CD4-positive, alpha-beta T cell (primary cell): ENCODE results near the gene NOX1. TPM values are rescaled to one million over a fixed set of nuclear protein-coding genes. Genes with fewer than 3 reads are reported as not detected.

ENCODE experiments used
- ATAC-seq: fragments of 200-7000 bp; cut with Tn5 transposase; one replicate; pipeline ENCODE4 v1.10.0; 2022; ENCODE audit warnings: mild to moderate bottlenecking; ENCODE audit not compliant: poor library complexity
- CTCF ChIA-PET: fragments of 350-600 bp; sonication (Branson Sonifier 250); formaldehyde crosslinking; loops from one replicate; lab custom pipeline; 2021; ENCODE audit warnings: antibody characterized with exemption, inconsistent platforms; lab: Charles Lee
- POLR2A ChIA-PET: fragments of 350-600 bp; sonication (Branson Sonifier 250); formaldehyde crosslinking; loops from one replicate; lab custom pipeline; 2021; ENCODE audit warnings: antibody characterized with exemption, inconsistent platforms; lab: Charles Lee
- DNase-seq, 14 experiments: peaks; one replicate each; pipeline ENCODE4 v3.0.0-alpha.2; 2013 to 2020; ENCODE audit warnings: mixed read lengths in 2 of 14
- H3K27ac ChIP-seq, 2 donors: one replicate each; pipeline versions ENCODE4 v1.5.1 to v1.7.0; 2013; ENCODE audit warnings: low read length in 2 of 2, low read depth in 1 of 2, mild to moderate bottlenecking in 1 of 2
- H3K27me3 ChIP-seq, 2 experiments: 1 replicate in 1 of 2; 2 replicates in 1 of 2; pipeline versions ENCODE4 v1.6.1 to v1.7.0; 2013; ENCODE audit warnings: low read length in 2 of 2, control low read depth in 1 of 2, mild to moderate bottlenecking in 1 of 2, moderate library complexity in 1 of 2; ENCODE audit not compliant: insufficient read depth in 2 of 2, control insufficient read depth in 1 of 2
- H3K36me3 ChIP-seq: one replicate; pipeline ENCODE4 v1.6.1; 2013; ENCODE audit warnings: low read length, control low read depth; ENCODE audit not compliant: insufficient read depth
- H3K4me1 ChIP-seq: one replicate; pipeline ENCODE4 v1.6.1; 2013; ENCODE audit warnings: low read length, control low read depth; ENCODE audit not compliant: insufficient read depth
- H3K4me3 ChIP-seq: one replicate; pipeline ENCODE4 v1.5.1; 2013; ENCODE audit warnings: mild to moderate bottlenecking, low read length, moderate library complexity
- H3K9me3 ChIP-seq, 2 experiments: 1 replicate in 1 of 2; 2 replicates in 1 of 2; pipeline versions ENCODE4 v1.6.1 to v1.7.0; 2013; ENCODE audit warnings: low read length in 2 of 2, mild to moderate bottlenecking in 2 of 2, control low read depth in 1 of 2, moderate library complexity in 1 of 2; ENCODE audit not compliant: control insufficient read depth in 1 of 2, insufficient read depth in 1 of 2
- H3K27ac Mint-ChIP-seq: one replicate; pipeline ENCODE4 v1.8.0; 2020; ENCODE audit warnings: mixed read lengths
- H3K27me3 Mint-ChIP-seq: one replicate; pipeline ENCODE4 v1.8.0; 2021; ENCODE audit warnings: mixed read lengths
- H3K36me3 Mint-ChIP-seq: one replicate; pipeline ENCODE4 v1.8.0; 2021; ENCODE audit warnings: low read depth, mixed read lengths
- H3K4me1 Mint-ChIP-seq: one replicate; pipeline ENCODE4 v1.8.0; 2021; ENCODE audit warnings: low read depth, mixed read lengths
- H3K4me3 Mint-ChIP-seq: one replicate; pipeline ENCODE4 v1.8.0; 2020; ENCODE audit warnings: mild to moderate bottlenecking, mixed read lengths
- H3K9me3 Mint-ChIP-seq: one replicate; pipeline ENCODE4 v1.8.0; 2020; ENCODE audit warnings: mixed read lengths
- intact Hi-C, 2 experiments: fragments of 100-400 bp; cut with DNase I in 1 of 2; cut with micrococcal nuclease in 1 of 2; formaldehyde crosslinking; loops; one replicate each; pipeline versions ENCODE4 v1.15.1 to v1.9.0; 2023 to 2025; cut with DNase I, micrococcal nuclease
- total RNA-seq, 174 experiments: library from RNA in 2 of 174; stranded (reverse) in 2 of 174; gene quantifications; one replicate each; pipeline ENCODE4 v1.2.3 and lab custom pipeline; 2021 to 2026
- TF ChIP-seq, protein P1 (sequence below): fragments of 200-600 bp; IDR thresholded peaks from one replicate; pipeline ENCODE4 v1.8.0; 2022; ENCODE audit warnings: antibody characterized with exemption, mild to moderate bottlenecking

Gene NOX1
- total RNA-seq, 2 experiments from 2014 or later = 0.36 TPM; not detected in 1

DNA sequence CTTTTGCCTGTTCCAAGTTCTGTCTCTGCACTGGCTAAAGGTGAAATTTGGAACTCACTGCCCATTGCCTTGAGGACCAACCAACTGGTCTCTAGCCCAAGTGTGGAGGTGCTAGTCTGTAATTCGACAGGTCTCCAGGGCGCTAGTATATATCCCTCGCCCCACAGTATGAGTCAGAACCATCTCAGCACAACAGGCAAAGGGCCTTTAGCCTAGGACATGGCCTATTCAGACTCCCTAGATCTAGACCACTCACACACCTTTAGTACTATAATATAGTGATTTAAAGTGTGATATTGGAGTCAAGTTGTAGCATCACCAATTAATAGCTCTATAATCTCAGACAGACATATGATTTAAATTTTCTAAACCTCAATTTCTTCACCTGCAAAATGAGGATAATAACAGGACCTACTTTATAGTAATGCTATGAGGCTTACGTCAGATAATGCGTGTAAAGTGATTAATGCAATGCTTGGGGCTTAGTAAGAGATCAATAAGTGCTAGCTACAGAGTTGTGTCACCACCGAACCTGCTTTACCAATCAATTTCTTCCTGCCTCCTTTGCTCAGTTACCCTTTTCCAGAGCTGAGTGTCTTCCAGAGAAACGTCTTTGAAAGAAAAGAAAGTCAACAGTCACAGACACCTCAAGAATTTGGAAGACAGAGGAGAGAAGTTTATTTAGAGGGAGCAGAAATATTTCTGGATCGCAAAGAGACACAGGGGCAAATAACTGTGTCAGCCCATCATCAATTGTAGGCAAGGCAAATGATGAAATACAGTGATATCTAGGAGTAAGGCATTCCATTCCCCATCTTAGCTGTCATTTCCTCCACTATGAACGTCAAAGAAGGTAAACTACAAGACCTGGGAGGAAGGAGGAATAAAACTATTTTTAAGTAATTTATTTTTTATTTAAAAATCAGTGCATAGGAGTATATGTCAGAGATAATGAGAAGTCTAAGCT, 2.3 kb downstream of the NOX1 start:
- H3K4me3 Mint-ChIP-seq = no peak overlapping the region
- H3K4me3 ChIP-seq = no peak overlapping the region
- no peak overlapping the region for H3K27ac ChIP-seq
- TF ChIP-seq, protein P1, sequence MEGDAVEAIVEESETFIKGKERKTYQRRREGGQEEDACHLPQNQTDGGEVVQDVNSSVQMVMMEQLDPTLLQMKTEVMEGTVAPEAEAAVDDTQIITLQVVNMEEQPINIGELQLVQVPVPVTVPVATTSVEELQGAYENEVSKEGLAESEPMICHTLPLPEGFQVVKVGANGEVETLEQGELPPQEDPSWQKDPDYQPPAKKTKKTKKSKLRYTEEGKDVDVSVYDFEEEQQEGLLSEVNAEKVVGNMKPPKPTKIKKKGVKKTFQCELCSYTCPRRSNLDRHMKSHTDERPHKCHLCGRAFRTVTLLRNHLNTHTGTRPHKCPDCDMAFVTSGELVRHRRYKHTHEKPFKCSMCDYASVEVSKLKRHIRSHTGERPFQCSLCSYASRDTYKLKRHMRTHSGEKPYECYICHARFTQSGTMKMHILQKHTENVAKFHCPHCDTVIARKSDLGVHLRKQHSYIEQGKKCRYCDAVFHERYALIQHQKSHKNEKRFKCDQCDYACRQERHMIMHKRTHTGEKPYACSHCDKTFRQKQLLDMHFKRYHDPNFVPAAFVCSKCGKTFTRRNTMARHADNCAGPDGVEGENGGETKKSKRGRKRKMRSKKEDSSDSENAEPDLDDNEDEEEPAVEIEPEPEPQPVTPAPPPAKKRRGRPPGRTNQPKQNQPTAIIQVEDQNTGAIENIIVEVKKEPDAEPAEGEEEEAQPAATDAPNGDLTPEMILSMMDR = no peak
- no peaks in the 10 kb centered on the region for H3K27me3 Mint-ChIP-seq
- H3K36me3 Mint-ChIP-seq = no peaks in the 10 kb centered on the region
- H3K4me1 Mint-ChIP-seq = no peaks in the 10 kb centered on the region
- H3K36me3 ChIP-seq = no peaks in the 10 kb centered on the region
- no peaks in the 10 kb centered on the region for H3K27me3 ChIP-seq
- ATAC-seq (no peak), DNase-seq (no peak)
- H3K27ac Mint-ChIP-seq = no peak overlapping the region
- ChIA-PET CTCF (no interaction called here), POLR2A (no interaction called here)
- intact Hi-C loops = no loop called here
- H3K9me3 ChIP-seq = no peaks in the 10 kb centered on the region
- no peaks in the 10 kb centered on the region for H3K4me1 ChIP-seq
- H3K9me3 Mint-ChIP-seq = no peaks in the 10 kb centered on the region

DNA sequence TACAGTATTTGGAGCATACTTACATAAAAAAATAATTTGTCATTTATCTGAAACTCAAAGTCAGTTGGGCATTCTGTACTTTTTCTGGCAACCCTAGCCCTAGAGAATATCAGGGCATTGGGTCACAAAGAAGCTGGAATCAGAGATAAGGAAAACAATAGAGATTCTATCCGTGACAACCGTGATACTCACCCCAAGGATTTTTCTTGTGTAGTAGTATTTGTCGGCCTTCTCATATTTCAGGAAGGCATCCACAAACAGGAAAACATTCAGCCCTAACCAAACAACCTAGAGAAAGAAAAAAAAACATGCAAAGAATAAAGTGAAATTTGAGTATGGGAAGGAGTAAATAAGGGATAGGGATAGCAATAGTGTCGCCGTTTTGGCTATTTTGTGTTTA, 3.6 kb downstream of the NOX1 start:
- Histone ChIP-seq H3K27ac (no peak overlapping the region), H3K9me3 (no peaks in the 10 kb centered on the region), H3K4me1 (no peaks in the 10 kb centered on the region), H3K36me3 (no peaks in the 10 kb centered on the region), H3K27me3 (no peaks in the 10 kb centered on the region), H3K4me3 (no peak overlapping the region)
- no peak for ATAC-seq
- TF ChIP-seq, protein P1 = no peak
- POLR2A ChIA-PET = no interaction called here
- H3K27ac Mint-ChIP-seq = no peak overlapping the region
- H3K9me3 Mint-ChIP-seq = no peaks in the 10 kb centered on the region
- no peak overlapping the region for H3K4me3 Mint-ChIP-seq
- no peaks in the 10 kb centered on the region for H3K27me3 Mint-ChIP-seq
- no peak for DNase-seq
- H3K36me3 Mint-ChIP-seq = no peaks in the 10 kb centered on the region
- H3K4me1 Mint-ChIP-seq = no peaks in the 10 kb centered on the region
- CTCF ChIA-PET = no interaction called here
- intact Hi-C loops = no loop called here

DNA sequence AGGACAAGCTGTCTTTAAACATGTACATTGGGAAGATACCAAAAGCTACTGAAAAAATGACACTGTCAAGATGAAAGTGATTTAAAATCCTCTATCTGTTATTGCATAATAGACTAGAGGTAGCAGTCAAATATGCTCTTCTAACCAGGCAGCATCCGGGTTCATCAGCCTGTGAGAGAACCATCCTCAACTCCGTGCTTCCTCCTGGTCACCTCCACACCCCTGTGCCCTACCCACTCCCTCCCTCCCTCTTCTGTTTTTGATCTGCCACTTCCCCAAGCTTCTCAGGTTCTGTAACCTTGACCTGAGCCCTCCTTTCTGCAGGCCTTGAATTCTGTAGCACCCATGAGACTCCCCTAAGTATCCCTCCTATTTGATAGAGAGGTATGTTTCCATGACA, 5.9 kb downstream of the NOX1 start:
- Histone ChIP-seq H3K27ac (no peak overlapping the region), H3K36me3 (no peaks in the 10 kb centered on the region), H3K27me3 (no peaks in the 10 kb centered on the region), H3K4me3 (no peak overlapping the region), H3K9me3 (no peaks in the 10 kb centered on the region), H3K4me1 (no peaks in the 10 kb centered on the region)
- H3K9me3 Mint-ChIP-seq = no peaks in the 10 kb centered on the region
- no peak overlapping the region for H3K27ac Mint-ChIP-seq
- no peaks in the 10 kb centered on the region for H3K27me3 Mint-ChIP-seq
- ChIA-PET POLR2A (no interaction called here), CTCF (interaction anchor here (0.5 kb wide), 1 partner anchor 78 kb away, joined by 4 read pairs; no protein-coding TSS in a partner anchor)
- H3K4me3 Mint-ChIP-seq = no peak overlapping the region
- no peaks in the 10 kb centered on the region for H3K36me3 Mint-ChIP-seq
- no peak for ATAC-seq
- intact Hi-C loops = no loop called here
- TF ChIP-seq, protein P1 = no peak
- DNase-seq = no peak
- no peaks in the 10 kb centered on the region for H3K4me1 Mint-ChIP-seq
